Neural crest cell (in vitro differentiated cells): ENCODE data around the gene CELA2A. TPM values are rescaled to one million over a fixed set of nuclear protein-coding genes. Genes with fewer than 3 reads are reported as not detected.

Source experiments
- DNase-seq: peaks from one replicate; pipeline ENCODE4 v3.0.0; 2021; ENCODE audit warnings: low read depth, mixed read lengths, low spot score
- H3K27ac Mint-ChIP-seq: one replicate; pipeline ENCODE4 v1.8.0; 2021; ENCODE audit warnings: mild to moderate bottlenecking, mixed read lengths; ENCODE audit not compliant: unreplicated experiment
- H3K27me3 Mint-ChIP-seq: 2 replicates; pipeline ENCODE4 v1.8.0; 2021; ENCODE audit warnings: low read depth, mild to moderate bottlenecking, mixed read lengths
- H3K36me3 Mint-ChIP-seq: 2 replicates; pipeline ENCODE4 v1.8.0; 2021; ENCODE audit warnings: low read depth, mild to moderate bottlenecking, mixed read lengths
- H3K4me1 Mint-ChIP-seq: 2 replicates; pipeline ENCODE4 v1.8.0; 2021; ENCODE audit warnings: mixed read lengths
- H3K4me3 Mint-ChIP-seq: one replicate; pipeline ENCODE4 v1.8.0; 2021; ENCODE audit warnings: mild to moderate bottlenecking, mixed read lengths
- H3K9me3 Mint-ChIP-seq: 2 replicates; pipeline ENCODE4 v1.8.0; 2021; ENCODE audit warnings: mixed read lengths
- total RNA-seq: library from RNA; stranded (reverse); gene quantifications from 2 replicates; pipeline ENCODE4 v1.2.1, GENCODE V29; 2021
- TF ChIP-seq, protein P1 (sequence below): fragments of 200-600 bp; sonication (generic); conservative IDR thresholded peaks from 2 replicates; pipeline ENCODE4 v1.5.0; 2021; ENCODE audit warnings: antibody characterized with exemption, mild to moderate bottlenecking

The CELA2A gene
- total RNA-seq, 1 donor from 2014 or later, result not detected

DNA sequence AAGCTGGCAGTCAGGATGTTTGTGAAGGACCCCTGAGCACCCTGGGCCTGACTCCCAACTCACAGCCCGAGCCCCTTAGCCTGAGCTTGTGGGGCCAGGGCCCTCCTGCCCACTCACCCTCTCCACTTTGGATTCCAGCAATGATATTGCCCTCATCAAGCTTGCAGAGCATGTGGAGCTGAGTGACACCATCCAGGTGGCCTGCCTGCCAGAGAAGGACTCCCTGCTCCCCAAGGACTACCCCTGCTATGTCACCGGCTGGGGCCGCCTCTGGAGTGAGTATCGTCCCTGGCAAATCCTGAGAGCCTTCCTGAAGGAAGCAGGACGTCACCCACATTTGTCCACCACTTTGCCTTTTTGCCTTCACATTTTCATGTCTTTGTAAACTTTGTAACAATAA, 13.3 kb upstream of the CELA2A start:
- no peaks in the 10 kb centered on the region for H3K4me1 Mint-ChIP-seq
- no peaks in the 10 kb centered on the region for H3K27me3 Mint-ChIP-seq
- H3K27ac Mint-ChIP-seq, result no peak overlapping the region
- H3K9me3 Mint-ChIP-seq, result no peaks in the 10 kb centered on the region
- H3K36me3 Mint-ChIP-seq, result no peaks in the 10 kb centered on the region
- H3K4me3 Mint-ChIP-seq, result no peak overlapping the region
- no peak for DNase-seq
- TF ChIP-seq, protein P1, sequence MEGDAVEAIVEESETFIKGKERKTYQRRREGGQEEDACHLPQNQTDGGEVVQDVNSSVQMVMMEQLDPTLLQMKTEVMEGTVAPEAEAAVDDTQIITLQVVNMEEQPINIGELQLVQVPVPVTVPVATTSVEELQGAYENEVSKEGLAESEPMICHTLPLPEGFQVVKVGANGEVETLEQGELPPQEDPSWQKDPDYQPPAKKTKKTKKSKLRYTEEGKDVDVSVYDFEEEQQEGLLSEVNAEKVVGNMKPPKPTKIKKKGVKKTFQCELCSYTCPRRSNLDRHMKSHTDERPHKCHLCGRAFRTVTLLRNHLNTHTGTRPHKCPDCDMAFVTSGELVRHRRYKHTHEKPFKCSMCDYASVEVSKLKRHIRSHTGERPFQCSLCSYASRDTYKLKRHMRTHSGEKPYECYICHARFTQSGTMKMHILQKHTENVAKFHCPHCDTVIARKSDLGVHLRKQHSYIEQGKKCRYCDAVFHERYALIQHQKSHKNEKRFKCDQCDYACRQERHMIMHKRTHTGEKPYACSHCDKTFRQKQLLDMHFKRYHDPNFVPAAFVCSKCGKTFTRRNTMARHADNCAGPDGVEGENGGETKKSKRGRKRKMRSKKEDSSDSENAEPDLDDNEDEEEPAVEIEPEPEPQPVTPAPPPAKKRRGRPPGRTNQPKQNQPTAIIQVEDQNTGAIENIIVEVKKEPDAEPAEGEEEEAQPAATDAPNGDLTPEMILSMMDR, result no peak

DNA sequence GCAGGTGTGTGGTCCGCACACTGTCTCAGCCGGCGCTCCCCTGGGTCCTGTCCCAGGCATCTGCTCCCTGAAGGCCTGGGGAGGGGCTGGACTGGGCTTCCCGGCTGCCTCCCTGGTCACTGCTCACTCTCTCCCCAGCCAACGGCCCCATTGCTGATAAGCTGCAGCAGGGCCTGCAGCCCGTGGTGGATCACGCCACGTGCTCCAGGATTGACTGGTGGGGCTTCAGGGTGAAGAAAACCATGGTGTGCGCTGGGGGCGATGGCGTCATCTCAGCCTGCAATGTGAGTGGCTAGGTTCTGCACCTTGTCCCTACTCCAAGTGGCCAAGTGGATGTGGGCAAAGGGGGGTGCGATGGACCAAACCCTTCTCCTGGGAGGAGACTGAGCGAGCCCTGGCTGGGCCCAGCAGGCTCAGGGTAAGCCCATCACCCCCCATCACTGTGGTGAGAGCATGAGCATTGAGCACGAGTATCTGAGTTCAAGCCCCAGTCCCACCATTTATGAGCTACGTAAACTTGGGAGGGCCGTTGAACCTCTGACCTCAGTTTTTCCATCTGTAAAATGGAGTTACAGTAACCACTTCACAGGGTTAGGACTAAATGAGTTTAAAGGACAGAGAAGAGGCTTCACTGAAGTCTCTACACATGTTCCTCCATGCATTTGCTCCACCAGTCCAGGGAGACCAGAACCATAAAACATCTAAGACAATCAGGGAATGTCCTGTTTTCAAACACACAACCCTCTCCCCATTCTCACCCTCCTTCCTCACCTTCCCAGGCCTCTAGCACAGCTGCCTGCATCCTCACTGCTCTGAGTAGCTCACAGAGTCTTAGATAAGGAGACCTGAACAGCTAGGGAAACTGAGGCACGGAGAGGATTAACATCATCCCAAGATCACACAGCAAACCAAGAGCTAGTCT, 11.8 kb upstream of the CELA2A start:
- H3K27ac Mint-ChIP-seq, result no peak overlapping the region

DNA sequence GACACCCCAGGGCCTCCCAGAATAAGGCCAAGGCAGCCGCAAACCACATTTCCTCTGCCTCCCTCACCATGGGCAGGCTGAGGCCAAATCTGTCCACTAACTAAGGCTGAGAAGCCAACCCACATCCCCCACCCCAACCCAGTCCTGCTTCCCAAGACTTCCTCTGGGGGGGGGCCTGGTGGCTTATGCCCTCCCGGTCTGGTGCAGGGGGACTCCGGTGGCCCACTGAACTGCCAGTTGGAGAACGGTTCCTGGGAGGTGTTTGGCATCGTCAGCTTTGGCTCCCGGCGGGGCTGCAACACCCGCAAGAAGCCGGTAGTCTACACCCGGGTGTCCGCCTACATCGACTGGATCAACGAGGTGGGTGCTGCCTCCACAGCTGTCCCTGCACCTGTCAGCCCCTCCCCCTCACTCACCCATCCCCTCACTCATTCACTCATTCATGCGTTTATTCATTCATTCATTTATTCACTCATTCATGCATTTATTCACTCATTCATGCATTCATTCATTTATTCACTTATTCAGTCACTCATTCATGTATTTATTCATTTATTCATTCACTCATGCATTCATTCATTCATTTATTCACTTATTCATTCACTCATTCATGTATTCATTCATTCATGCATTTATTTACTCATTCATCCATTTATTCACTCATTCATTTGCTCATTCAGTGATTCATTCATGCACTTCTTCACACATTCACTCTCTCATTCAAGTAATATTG, 11.0 kb upstream of the CELA2A start:
- TF ChIP-seq, protein P1, result no peak
- H3K4me1 Mint-ChIP-seq, result no peaks in the 10 kb centered on the region
- H3K4me3 Mint-ChIP-seq, result no peak overlapping the region

More for the DNA sequence above, 11.8 kb upstream of the CELA2A start:
- TF ChIP-seq, protein P1, result no peak
- DNase-seq, result no peak
- no peaks in the 10 kb centered on the region for H3K9me3 Mint-ChIP-seq
- H3K36me3 Mint-ChIP-seq, result no peaks in the 10 kb centered on the region
- H3K4me3 Mint-ChIP-seq, result no peak overlapping the region
- no peaks in the 10 kb centered on the region for H3K27me3 Mint-ChIP-seq
- no peaks in the 10 kb centered on the region for H3K4me1 Mint-ChIP-seq

DNA sequence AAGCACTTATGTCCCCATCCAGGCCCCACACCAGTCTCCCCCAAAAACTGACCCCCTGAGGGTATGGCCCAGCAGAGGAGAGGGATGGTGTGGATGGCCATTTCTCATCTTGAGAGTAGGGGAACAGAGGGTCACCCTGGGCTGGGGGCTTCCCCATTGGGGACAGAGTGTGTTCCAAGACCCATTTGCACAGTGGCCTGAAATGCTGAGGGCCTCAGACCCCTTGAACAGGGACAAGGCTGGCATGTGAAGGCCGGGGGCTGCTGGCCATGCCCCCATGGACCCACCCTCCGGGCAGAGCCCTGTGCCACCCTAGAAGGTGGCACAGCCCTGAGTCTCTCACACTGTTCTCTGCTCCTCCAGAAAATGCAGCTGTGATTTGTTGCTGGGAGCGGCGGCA, 10.3 kb upstream of the CELA2A start:
- no peak overlapping the region for H3K4me3 Mint-ChIP-seq
- TF ChIP-seq, protein P1, result no peak
- H3K4me1 Mint-ChIP-seq, result no peaks in the 10 kb centered on the region
- H3K27me3 Mint-ChIP-seq, result no peaks in the 10 kb centered on the region
- H3K36me3 Mint-ChIP-seq, result no peaks in the 10 kb centered on the region
- no peak overlapping the region for H3K27ac Mint-ChIP-seq
- no peak for DNase-seq
- H3K9me3 Mint-ChIP-seq, result no peaks in the 10 kb centered on the region

More for the DNA sequence above, 11.0 kb upstream of the CELA2A start:
- no peaks in the 10 kb centered on the region for H3K9me3 Mint-ChIP-seq
- H3K36me3 Mint-ChIP-seq, result no peaks in the 10 kb centered on the region
- H3K27ac Mint-ChIP-seq, result no peak overlapping the region
- DNase-seq, result no peak
- H3K27me3 Mint-ChIP-seq, result no peaks in the 10 kb centered on the region

DNA sequence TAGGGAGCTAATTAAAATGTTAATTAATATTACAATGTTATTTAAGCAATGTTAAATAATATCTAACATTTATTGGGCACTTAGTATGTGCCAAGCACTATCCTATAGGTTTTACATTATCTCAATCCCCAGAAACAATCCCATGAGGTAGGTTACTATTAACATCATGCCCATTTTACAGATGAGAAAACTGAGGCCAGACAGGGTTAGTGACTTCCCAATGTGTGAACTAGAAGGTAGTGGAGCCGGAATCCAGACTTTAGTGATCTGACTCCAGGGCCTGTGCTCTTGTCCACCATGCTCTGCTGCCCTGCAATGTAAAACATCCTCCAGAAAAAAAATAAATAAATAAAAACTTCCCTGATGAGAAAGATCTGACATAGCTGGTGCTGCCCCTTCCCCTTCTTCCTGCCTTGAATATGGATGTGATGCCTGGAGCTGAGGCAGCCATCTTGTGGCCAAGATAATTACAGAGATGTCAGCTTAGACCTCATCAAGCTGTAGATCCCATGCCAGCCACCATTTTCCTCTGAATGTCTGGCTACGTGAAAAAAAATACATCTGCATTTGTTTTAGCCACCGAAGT, 7.6 kb upstream of the CELA2A start:
- H3K27ac Mint-ChIP-seq, result no peak overlapping the region
- H3K4me3 Mint-ChIP-seq, result no peak overlapping the region
- no peak for DNase-seq
- no peaks in the 10 kb centered on the region for H3K9me3 Mint-ChIP-seq
- no peaks in the 10 kb centered on the region for H3K36me3 Mint-ChIP-seq
- H3K27me3 Mint-ChIP-seq, result no peaks in the 10 kb centered on the region
- TF ChIP-seq, protein P1, result no peak
- H3K4me1 Mint-ChIP-seq, result no peaks in the 10 kb centered on the region
